ENCODE data around the gene LAMC2. TPM values are rescaled to one million over a fixed set of nuclear protein-coding genes. Genes with fewer than 3 reads are reported as not detected.

The LAMC2 gene
- total and polyA plus RNA-seq, 10 of the 15 experiments (the other 5 are each of a cell fraction or from before 2014, with no cell fraction given) = 0.27 to 1.5 (median 0.92) TPM

DNA sequence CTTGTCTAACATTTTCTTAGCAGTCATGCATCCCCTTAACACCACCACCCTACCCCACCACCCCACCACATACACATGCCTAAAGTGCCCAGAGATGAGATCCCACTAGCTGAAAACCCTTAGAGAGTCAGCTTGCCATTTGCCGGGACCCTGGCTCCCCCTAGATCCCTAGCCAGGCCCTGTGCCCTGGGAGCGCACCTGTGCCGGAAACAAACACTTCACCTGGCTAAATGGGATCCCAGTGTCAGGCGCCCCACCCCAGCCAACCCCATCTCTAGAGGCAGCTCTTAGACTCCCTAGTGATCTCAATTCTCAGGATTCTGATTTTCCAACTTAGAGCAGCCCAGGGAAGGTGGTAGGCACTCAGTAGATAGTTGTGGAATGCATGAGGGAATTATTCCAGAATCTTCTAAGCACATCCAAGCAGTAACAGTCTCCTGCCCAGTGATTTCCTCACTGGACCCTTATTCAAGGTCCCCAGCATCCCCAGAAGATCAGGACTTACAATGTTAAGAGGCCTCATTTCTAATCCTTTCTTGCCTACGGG, 105.2 kb downstream of the LAMC2 start (continued):
- TF ChIP-seq, protein P1, sequence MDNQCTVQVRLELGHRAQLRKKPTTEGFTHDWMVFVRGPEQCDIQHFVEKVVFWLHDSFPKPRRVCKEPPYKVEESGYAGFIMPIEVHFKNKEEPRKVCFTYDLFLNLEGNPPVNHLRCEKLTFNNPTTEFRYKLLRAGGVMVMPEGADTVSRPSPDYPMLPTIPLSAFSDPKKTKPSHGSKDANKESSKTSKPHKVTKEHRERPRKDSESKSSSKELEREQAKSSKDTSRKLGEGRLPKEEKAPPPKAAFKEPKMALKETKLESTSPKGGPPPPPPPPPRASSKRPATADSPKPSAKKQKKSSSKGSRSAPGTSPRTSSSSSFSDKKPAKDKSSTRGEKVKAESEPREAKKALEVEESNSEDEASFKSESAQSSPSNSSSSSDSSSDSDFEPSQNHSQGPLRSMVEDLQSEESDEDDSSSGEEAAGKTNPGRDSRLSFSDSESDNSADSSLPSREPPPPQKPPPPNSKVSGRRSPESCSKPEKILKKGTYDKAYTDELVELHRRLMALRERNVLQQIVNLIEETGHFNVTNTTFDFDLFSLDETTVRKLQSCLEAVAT (IDR thresholded peaks at IDR 0.05) = no peak
- TF ChIP-seq, protein P2, sequence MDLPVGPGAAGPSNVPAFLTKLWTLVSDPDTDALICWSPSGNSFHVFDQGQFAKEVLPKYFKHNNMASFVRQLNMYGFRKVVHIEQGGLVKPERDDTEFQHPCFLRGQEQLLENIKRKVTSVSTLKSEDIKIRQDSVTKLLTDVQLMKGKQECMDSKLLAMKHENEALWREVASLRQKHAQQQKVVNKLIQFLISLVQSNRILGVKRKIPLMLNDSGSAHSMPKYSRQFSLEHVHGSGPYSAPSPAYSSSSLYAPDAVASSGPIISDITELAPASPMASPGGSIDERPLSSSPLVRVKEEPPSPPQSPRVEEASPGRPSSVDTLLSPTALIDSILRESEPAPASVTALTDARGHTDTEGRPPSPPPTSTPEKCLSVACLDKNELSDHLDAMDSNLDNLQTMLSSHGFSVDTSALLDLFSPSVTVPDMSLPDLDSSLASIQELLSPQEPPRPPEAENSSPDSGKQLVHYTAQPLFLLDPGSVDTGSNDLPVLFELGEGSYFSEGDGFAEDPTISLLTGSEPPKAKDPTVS (IDR thresholded peaks at IDR 0.05; ENCODE audit: low read depth, low read length) = no peak

GRCh38 chr1:183291802-183292514, 105.9 kb downstream of the LAMC2 start:
- POLR2A ChIA-PET = interaction anchor here (1.0 kb wide), 1 partner anchor 12 kb away, joined by 3 read pairs; no protein-coding TSS in a partner anchor
- FAIRE-seq (no peak), ATAC-seq (peak; percentile 23; the same call in 1 of the 3 replicates), DNase-seq (ENCODE audit: low read depth, low spot score) (no peak)
- no peak overlapping the region for H3K4me2 ChIP-seq (ENCODE audit: control insufficient read depth, insufficient read depth)
- H4K20me1 ChIP-seq (ENCODE audit: control insufficient read depth, insufficient read depth) = no peaks in the 10 kb centered on the region
- H3K9me3 ChIP-seq (replicated peaks; ENCODE audit: control insufficient read depth, insufficient read depth, low read length) = no peaks in the 10 kb centered on the region; the same call in 2 of the 3 replicates
- RAD21 ChIA-PET (ENCODE audit: unreplicated experiment) = no interaction called here
- H3K27me3 ChIP-seq (replicated peaks in 1 of 2; ENCODE audit: control insufficient read depth in 2 of 2, insufficient read depth in 2 of 2, low read length in 1 of 2) = peaks cover 0 to 2% of the 10 kb centered on the region in 2 experiments; a peak in 1 of 4 replicates
- BruUV-seq (replicated peaks) = no TSS peak
- no peak for TF ChIP-seq MAX (IDR thresholded peaks at IDR 0.05; ENCODE audit: low read depth, low read length)
- TF ChIP-seq MEF2B (IDR thresholded peaks at IDR 0.05; ENCODE audit: partially characterized antibody, poor library complexity, severe bottlenecking) = peak; percentile 58
- 0 out of 2 replicates have a peak, but pooled peaks have one; percentile 22 for TF ChIP-seq GATAD2B (conservative IDR thresholded peaks at IDR 0.05; ENCODE audit: low read depth)
- TF ChIP-seq IKZF1 (conservative IDR thresholded peaks at IDR 0.05) = peak; percentile 33; the same call in 1 of the 2 replicates
- no peaks in the 10 kb centered on the region; the same call in 1 of the 2 replicates for H3K4me1 ChIP-seq (ENCODE audit: control insufficient read depth, insufficient read depth, low read length)
- H3K36me3 ChIP-seq (ENCODE audit: control insufficient read depth in 2 of 2, insufficient read depth in 2 of 2, low read length in 1 of 2) = no peaks in the 10 kb centered on the region
- SMC1A ChIA-PET (ENCODE audit: uncharacterized antibody, unreplicated experiment) = interaction anchor here (0.6 to 1.4 kb wide), 4 partner anchors 8 to 356 kb away, joined by 3 to 4 read pairs (median 4); no protein-coding TSS in a partner anchor
- H3K27ac ChIP-seq (ENCODE audit: control insufficient read depth, insufficient read depth) = no peak overlapping the region
- no peak overlapping the region for H3K4me3 ChIP-seq
- in situ Hi-C loops (cut with MboI) (no loop called here), intact Hi-C loops (cut with micrococcal nuclease; ENCODE audit: unreplicated experiment) (no loop called here)
- CTCF ChIA-PET = interaction anchor here (3.1 kb wide), 1 partner anchor 9 kb away, joined by 18 read pairs; no protein-coding TSS in a partner anchor
- H3K9ac ChIP-seq (ENCODE audit: control insufficient read depth, insufficient read depth, low read length) = no peak overlapping the region
- 34% methylated on average over 11 of the region's 11 CpGs for WGBS (ENCODE audit: insufficient coverage, insufficient replicate concordance, low lambda C conversion rate, missing lambda C conversion rate)
- H2AFZ ChIP-seq (ENCODE audit: control insufficient read depth, low read depth, low read length) = no peak overlapping the region
- no peaks in the 10 kb centered on the region for H3K79me2 ChIP-seq (ENCODE audit: control insufficient read depth, insufficient read depth, low read length)
